GM18951 (cell line): ENCODE data around the gene PBX2.
A peak's percentile ranks its signal among the peaks of the same experiment; 100 is the strongest.

Experiments used
- POLR2A ChIP-seq: IDR thresholded peaks from 4 replicates; pipeline ENCODE4 v1.6.1; 2011; ENCODE audit warnings: mild to moderate bottlenecking; ENCODE audit not compliant: insufficient read length, insufficient read depth; ENCODE audit errors: extremely low read depth
- in situ Hi-C: fragments of 300-500 bp; cut with MboI; formaldehyde crosslinking; loops from one replicate; pipeline ENCODE4 v1.12.0; 2022; ENCODE audit warnings: low sequenced_read_pairs, mixed read lengths, inconsistent platforms; ENCODE audit not compliant: unreplicated experiment

The PBX2 gene, protein sequence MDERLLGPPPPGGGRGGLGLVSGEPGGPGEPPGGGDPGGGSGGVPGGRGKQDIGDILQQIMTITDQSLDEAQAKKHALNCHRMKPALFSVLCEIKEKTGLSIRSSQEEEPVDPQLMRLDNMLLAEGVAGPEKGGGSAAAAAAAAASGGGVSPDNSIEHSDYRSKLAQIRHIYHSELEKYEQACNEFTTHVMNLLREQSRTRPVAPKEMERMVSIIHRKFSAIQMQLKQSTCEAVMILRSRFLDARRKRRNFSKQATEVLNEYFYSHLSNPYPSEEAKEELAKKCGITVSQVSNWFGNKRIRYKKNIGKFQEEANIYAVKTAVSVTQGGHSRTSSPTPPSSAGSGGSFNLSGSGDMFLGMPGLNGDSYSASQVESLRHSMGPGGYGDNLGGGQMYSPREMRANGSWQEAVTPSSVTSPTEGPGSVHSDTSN

DNA sequence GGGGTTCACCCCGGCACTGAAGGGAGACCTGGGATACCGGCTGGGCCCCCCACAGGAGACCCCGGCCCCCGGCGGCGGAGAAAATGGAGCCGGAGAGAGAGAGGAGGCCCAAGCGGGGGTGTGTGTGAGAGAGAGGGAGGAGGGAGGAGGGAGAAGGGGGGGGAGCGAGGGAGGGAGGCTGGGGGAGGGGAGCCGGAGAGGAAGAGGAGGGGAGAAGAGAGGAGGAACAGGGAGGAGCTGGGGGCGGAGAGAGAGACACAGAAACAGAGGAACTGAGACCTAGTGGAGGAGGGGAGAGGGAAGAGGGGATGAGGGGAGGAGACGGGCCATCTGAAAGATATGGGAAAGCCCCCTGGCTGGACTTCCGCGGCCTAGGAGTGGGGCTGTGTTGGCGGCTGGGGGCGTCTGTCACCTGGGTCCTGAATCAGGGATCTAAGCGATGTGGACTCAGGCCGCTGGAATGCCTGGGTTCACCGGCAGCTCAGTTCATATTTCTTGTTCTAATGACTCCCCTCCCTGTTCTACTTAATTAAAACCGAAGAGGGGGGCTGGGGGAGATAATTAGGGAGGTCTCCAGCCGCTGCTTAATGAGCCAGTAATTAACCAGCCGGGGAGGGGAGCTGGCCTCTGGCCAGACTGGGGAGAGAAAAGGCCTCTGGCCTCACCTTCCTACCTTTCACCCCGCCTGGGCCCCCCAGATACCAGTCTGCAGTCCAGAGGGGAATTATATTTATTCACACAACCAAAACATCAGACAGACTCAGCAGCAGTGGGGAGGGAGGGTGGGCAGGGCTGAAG is at the start of gene PBX2:
Gene PBX2 (minus strand): TSS at position 149 of the 798 bp plus-strand sequence. CDS start 287 bp downstream, outside the sequence.
- TF ChIP-seq POLR2A = peak; percentile 65
- in situ Hi-C loops = no loop called here

DNA sequence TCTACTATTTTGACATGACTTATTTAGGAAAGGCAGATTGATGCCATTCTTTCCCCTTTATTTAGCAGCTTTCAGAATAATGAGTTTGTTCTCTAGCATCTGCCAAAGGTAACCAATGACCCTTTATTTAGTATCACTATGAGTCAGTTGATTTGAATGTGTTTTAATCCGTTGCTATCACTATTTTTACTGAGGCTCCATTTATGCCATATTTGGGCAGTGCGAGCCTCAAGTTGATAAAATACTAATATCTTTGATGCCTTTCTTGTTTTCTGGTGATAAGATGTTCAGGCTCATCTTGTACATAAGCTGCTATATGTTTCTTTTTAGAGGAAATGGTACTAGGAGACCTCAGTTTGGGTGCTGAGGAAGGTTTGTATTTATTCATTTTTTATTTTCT is 49.5 kb upstream of the PBX2 start:
- no peak for TF ChIP-seq POLR2A
- in situ Hi-C loops = no loop called here

DNA sequence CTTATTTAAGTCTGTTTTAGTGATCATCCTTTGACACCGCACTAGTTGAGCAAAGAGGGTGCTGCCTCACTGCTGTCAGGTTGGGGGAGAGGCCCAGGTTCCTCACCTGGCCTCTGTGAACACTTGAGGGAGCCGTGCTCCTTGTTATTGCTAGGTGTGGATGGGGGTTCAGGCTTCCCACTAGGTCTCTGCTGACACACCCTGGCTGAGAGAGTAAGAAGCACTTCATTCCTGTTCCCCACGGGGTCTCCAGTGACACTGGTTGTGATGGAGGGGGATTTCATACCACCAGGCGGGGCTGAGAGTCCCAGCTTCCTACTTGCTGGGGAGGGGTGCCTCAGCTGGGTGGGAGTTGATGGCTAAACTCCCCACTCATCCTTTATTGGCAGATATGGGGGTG is 44.9 kb upstream of the PBX2 start:
- no peak for TF ChIP-seq POLR2A
- in situ Hi-C loops = no loop called here

DNA sequence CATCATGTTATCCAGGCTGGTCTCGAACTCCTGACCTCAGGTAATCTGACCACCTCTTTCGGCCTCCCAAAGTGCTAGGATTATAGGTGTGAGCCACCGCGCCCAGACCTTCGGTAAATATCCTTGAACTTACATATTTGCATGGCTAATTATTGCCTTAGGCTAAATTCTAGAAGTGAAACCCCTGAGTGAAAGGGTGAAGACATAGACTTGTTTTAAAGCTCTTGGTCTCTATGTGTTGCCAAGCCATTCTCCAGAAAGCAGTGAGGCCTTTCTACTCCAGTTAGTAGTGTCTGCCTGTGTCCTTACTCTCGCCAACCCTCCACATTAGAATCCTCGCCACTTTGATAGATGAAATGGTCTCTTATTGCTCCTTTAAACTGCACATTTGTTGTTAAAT is 36.4 kb upstream of the PBX2 start:
- in situ Hi-C loops = no loop called here
- no peak for TF ChIP-seq POLR2A

DNA sequence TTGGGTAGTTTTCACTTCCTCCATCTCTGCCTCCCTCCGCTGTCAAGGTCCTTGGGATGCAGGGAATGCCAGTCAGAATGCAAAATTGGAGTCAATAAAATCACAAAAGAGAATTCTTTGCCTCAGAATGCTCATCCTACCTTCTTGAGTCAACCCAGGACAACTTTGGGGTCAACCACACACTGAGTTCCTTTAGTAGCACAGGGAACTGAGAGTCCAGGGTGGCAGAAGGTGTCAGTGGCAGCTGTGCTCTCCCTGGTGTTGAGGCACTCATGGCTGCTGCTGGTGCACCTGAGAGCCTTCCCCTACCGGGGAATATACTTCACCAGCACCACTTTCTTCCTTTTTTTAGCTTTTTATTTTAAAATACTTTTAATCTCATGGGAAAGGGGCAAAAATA is 34.7 kb upstream of the PBX2 start:
- in situ Hi-C loops = no loop called here
- TF ChIP-seq POLR2A = no peak

DNA sequence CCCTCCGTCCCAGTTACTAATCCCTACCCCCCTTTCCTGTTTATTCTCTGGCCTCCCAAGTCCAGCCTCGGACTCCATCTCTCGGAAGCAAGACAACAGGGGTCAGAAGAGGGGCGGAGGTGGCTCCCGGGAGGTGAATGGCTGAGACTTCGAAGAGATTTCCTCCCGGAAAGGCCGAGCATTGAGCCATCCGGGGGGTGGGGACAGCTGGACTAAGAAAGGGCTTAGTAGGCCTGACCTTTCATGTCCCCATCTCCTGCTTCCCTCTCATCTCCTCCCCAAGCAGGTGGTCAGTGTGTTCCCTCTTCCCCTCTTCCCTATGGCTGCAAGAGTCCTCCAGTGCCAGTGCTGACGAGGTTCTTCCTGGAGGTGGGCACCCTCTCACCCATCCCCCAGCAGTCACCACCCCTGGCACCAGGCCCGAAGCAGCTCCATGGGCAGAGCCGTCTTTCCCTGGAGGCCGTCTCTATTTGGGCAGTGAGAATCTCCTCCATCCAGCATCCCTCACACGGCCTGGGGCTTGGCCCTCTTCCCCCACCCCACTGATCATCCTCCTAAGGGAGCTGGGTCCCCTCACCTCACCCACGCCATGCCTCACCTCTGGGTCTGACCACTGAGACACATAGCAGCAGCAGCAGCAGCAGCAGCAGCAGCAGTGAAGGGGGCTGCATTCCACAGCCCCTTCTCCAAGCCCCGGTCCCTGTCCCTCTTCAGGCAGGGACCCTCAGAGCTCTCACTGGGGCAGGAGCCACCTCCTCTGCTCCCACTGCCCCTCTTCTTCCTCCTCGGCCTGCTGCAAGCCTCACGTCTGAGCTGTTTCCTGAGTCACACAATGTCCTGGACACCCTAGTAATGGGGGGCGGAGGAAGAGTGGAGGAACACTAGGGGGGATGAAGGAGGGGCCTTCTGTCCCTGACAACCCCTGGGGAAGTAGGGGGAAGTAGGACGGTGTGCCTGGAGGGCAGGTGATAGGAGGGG is 33.5 kb upstream of the PBX2 start, which contains the start of gene NOTCH4:
Gene NOTCH4 (minus strand): TSS at position 810 of the 978 bp plus-strand sequence. CDS start 139 bp downstream, at position 671.
- TF ChIP-seq POLR2A = no peak
- in situ Hi-C loops = no loop called here

DNA sequence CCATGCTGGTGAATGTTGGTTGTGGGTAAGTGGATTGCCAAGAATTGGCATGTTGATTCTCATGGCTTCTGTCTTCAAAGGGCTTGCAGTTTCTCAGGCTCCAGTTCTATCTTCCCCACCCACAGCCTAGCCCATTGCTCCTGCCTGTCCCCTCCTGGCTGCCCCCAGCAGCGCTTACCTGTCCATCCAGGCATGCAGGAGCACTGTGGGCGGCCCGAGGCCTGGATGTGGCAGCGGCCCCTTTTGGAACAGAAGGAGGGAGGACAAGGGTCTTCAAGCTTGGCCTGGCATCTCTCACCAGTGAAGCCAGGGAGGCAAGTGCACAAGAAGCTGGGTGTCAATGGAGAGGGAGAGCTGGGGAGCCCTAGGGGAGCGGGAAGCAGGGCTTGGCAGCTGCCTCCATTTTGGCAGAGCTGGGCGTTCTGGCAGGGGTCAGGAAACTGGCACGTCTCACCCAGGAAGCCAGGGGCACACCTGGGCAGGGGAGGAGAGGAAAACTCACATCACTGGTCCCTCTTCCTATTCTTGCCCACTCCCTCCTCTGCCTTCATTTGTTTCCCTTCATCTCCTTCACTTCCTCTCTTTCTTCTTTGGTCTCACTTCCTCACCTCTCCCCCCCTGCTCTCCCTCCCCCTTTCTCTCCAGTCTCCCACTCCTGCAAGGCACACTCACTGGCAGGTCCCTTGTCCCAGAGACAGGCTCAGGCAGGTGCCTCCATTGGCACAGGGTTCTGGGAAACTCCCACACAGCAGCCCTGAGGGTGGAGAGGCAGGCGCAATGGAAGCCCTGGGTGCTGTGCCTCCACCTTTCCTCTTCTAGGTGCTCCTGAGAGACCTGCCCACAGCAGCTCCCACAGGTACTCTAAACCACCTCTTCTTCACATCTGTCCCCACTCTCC is 32.6 kb upstream of the PBX2 start:
- in situ Hi-C loops = no loop called here

DNA sequence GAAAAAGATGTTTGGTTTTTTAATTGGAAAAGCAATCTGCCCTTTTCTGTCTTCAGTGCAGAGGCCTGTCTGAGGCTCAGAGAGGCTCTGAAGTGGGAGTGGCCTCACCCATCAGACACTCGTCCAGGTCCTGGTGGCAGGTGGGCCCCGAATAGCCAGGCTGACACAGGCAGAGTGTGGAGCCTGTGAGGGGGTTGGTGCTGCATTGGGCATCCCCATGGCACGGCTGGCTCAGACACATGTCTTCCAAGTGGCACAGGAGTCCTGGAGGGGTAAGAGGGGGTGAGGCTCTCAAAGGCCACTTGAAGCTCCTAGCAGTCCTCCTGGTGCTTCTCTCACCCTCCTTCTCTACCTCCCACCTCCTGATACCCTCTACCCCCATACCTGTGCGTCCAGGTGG is 30.0 kb upstream of the PBX2 start:
- in situ Hi-C loops = no loop called here
- no peak for TF ChIP-seq POLR2A

More for the DNA sequence above, 32.6 kb upstream of the PBX2 start:
- TF ChIP-seq POLR2A = no peak

DNA sequence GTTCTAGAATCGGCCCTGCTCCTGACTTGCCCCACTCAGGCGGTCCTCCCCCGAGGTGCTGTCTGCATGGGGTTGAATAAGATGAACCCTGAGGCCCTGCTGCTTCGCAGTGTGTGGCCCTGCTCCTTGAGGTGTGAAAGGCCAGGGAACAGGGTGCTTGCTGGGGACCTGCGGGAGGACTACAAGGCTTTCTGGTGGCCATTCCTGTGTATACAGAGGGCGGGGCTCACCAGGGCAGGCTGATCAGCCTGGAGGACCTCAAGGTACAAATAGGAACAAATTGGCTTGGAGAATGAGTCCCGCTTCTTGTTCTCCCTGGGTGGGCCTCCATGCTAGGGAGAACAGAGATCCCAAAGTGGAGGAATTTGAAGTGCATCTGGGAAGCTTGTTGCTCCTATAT is 28.2 kb upstream of the PBX2 start:
- in situ Hi-C loops = no loop called here
- no peak for TF ChIP-seq POLR2A

DNA sequence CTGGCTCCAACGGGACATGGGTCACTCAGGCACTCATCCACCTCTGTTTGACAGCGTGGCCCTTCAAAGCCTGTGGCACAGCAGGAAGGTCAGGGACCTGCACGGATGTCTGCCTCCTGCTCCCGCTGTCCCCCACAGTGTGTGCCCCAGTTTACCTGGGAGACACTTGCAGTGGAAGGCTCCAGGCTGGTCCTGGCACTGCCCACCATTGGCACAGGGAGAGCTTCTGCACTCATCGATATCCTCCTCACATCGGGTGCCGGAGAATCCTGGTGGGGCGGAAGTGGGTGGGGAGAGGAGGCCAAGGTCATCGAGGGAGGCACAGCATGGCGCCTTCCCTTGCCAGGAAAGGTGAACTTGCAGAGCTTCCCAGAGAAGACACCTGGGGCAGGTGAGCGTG is 27.0 kb upstream of the PBX2 start:
- no peak for TF ChIP-seq POLR2A

DNA sequence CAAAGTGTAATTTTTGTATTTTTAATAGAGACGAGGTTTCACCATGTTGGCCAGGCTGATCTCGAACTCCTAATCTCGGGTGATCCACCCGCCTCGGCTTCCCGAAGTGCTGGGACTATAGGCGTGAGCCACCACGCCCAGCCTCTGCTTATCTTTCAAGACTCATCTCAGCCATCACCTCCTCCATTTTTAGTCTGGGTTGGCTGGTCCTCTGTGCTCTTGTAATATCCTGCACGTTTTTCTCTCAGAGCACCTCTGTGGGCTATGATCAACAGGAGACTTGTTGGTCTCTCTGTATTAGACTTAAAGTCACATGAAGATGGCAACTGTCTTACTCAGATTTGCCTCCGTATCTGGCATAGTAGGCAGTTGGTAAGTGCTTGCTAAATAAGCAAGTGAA is 26.3 kb upstream of the PBX2 start:
- no peak for TF ChIP-seq POLR2A
- in situ Hi-C loops = no loop called here

More for the DNA sequence above, 27.0 kb upstream of the PBX2 start:
- in situ Hi-C loops = no loop called here

DNA sequence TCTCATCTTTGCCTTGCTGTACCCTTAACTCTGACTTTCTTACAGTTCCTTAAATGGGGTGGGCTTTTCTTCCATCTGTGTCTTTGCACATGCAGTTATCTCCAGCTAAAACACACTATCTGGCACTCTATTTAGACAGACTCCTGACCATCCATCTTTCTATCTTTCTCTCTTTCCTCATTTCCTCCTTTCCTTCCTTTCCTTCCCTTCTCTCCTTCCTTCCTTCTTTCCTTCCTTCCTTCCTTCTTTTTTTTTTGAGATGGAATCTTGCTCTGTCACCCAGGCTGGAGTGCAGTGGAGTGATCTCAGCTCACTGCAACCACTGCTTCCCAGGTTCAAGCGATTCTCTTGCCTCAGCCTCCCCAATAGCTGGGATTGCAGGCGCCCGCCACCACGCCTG is 25.6 kb upstream of the PBX2 start:
- TF ChIP-seq POLR2A = no peak
- in situ Hi-C loops = no loop called here
